Measurements from ENCODE around the gene BHMT. TPM values are rescaled to one million over a fixed set of nuclear protein-coding genes. Genes with fewer than 3 reads are reported as not detected.

Gene BHMT
- total RNA-seq, 1 donor from 2014 or later: not detected

DNA sequence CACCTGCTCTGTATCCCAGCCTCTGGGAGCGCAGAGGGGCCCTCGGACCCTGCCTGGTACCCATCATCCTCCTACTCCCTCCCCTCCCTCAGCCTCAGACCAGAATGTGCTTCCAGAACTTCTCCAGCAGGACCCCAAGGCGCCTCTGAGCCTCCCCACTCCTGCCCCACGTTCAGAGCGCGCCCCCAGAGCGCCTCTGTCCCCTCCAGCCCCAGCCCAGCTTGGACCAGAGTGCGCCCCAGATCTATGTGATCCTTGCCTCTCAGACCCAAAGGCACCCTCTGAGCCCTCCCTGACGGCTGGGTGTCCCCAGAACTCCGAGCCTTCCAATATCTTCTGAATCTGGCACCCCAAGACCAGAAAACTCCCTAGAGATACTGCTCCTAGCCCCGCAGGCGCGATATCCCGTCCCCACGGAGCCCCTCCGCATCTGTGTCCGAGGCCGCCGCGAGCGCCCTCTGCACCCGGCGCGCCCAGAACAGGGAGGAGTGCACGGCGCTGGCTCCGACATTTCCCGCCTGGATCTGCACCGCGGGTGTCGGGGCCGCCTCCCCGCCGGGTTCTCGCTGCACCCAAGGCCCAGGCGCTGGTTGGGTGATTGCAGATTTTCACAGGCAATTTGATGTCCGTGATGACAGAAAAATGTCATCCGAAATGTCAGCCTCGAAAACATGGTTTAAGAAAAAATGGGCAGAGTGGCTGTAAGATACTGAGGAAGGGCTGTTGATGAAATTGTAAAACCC, 522 bp downstream of the BHMT start:
- H3K27me3 Mint-ChIP-seq: peaks cover 50% of the 10 kb centered on the region
- H3K27ac Mint-ChIP-seq: no peak overlapping the region
- H3K4me1 Mint-ChIP-seq: no peaks in the 10 kb centered on the region
- H3K4me3 Mint-ChIP-seq: no peak overlapping the region
- intact Hi-C loops (cut with micrococcal nuclease): loop anchor here (5.0 kb wide), 1 partner anchor 575 kb away; no protein-coding TSS in a partner anchor
- H3K9me3 Mint-ChIP-seq: no peaks in the 10 kb centered on the region
- DNase-seq (no peak), ATAC-seq (ENCODE audit: low read depth) (no peak)
- CTCF ChIA-PET: no interaction called here
- no peak for TF ChIP-seq CTCF (IDR thresholded peaks at IDR 0.05)
- POLR2A ChIA-PET: no interaction called here
- no peaks in the 10 kb centered on the region for H3K36me3 Mint-ChIP-seq (ENCODE audit: low read depth)

DNA sequence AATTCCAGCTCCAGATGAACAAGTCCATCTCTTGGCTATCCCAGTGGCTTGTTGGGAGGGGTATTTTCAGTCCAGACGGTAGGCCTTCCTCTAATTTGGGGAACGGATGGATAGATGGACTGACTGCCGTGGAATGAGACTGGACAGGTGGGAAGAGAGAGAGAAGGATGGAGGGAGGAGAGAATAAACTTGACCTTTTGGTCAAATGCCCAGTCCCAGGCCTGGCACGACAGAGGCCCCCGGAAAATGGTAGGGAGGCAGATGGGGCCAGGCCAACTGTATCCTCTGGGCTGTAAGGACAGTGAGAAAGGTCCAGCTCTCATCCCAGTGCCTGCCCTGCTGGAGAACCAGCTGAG, 1.1 kb downstream of the BHMT start:
- H3K27me3 Mint-ChIP-seq: peaks cover 45% of the 10 kb centered on the region
- no peak for TF ChIP-seq CTCF (IDR thresholded peaks at IDR 0.05)
- no peaks in the 10 kb centered on the region for H3K9me3 Mint-ChIP-seq
- H3K4me1 Mint-ChIP-seq: no peaks in the 10 kb centered on the region
- ChIA-PET POLR2A (no interaction called here), CTCF (no interaction called here)
- intact Hi-C loops (cut with micrococcal nuclease): loop anchor here (5.0 kb wide), 1 partner anchor 575 kb away; no protein-coding TSS in a partner anchor
- no peak overlapping the region for H3K27ac Mint-ChIP-seq
- H3K4me3 Mint-ChIP-seq: no peak overlapping the region
- ATAC-seq (ENCODE audit: low read depth) (no peak), DNase-seq (no peak)
- no peaks in the 10 kb centered on the region for H3K36me3 Mint-ChIP-seq (ENCODE audit: low read depth)

DNA sequence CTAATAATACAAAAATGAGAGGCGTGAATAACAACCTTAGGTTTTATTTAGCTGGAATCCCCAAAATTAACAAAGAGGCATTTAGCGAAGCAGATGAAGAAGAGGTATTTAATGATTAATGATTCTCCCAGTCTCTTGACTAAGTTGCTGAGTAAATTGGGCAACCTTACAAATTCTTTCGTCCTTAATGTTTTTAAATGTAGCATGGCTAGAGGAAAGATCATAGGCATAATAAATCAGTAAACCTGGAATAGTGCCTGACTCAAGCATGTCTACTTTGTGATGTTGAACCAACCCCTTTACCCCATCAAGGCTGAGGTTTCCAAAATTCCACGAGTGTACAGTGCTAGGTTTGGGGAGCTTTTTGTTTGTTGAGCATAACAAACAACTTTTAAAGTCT, 7.9 kb downstream of the BHMT start:
- peaks cover 8% of the 10 kb centered on the region for H3K27me3 Mint-ChIP-seq
- POLR2A ChIA-PET: no interaction called here
- intact Hi-C loops (cut with micrococcal nuclease): no loop called here
- CTCF ChIA-PET: interaction anchor here (1.1 kb wide), 1 partner anchor 13 kb away, joined by 3 read pairs; no protein-coding TSS in a partner anchor
- no peaks in the 10 kb centered on the region for H3K4me1 Mint-ChIP-seq
- no peak for TF ChIP-seq CTCF (IDR thresholded peaks at IDR 0.05)
- no peaks in the 10 kb centered on the region for H3K9me3 Mint-ChIP-seq
- DNase-seq (no peak), ATAC-seq (ENCODE audit: low read depth) (no peak)
- no peak overlapping the region for H3K27ac Mint-ChIP-seq
- H3K4me3 Mint-ChIP-seq: no peak overlapping the region
- H3K36me3 Mint-ChIP-seq (ENCODE audit: low read depth): no peaks in the 10 kb centered on the region

- CTCF ChIA-PET: no interaction called here
- Mint-ChIP-seq H3K27ac (no peak overlapping the region), H3K4me1 (no peaks in the 10 kb centered on the region), H3K36me3 (ENCODE audit: low read depth) (no peaks in the 10 kb centered on the region), H3K27me3 (peaks cover 5% of the 10 kb centered on the region), H3K9me3 (no peaks in the 10 kb centered on the region), H3K4me3 (no peak overlapping the region)
- intact Hi-C loops (cut with micrococcal nuclease): no loop called here
- no peak for DNase-seq
- POLR2A ChIA-PET: no interaction called here
- no peak for ATAC-seq (ENCODE audit: low read depth)
- no peak for TF ChIP-seq CTCF (IDR thresholded peaks at IDR 0.05)
These were observed 8.6 kb downstream of the BHMT start for GRCh38 chr5:79120221-79120620.

DNA sequence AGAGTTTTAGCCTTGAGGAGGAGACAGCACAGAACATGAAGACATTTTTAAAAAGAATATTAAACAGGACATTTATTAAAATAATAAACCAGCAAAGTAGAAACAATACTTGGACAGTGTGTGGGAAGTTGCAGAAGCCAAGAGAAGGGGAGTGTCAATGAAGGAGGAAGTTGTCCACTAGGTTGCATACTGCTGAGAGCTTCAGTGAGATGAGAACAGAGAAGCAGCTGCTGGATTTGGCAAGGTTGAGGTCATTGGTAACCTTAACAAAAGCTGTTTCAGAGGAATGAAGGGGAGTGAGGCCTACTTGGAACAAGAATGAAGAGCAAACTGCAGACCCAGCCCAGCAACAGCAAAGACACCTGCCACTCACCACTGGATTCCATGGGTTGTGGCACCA, 11.4 kb downstream of the BHMT start:
- no peaks in the 10 kb centered on the region for H3K9me3 Mint-ChIP-seq

More for the DNA sequence above, 11.4 kb downstream of the BHMT start:
- no peaks in the 10 kb centered on the region for H3K4me1 Mint-ChIP-seq
- POLR2A ChIA-PET: no interaction called here
- no peak overlapping the region for H3K27ac Mint-ChIP-seq
- TF ChIP-seq CTCF (IDR thresholded peaks at IDR 0.05): no peak
- no peak for ATAC-seq (ENCODE audit: low read depth)
- no peak for DNase-seq
- H3K36me3 Mint-ChIP-seq (ENCODE audit: low read depth): no peaks in the 10 kb centered on the region
- intact Hi-C loops (cut with micrococcal nuclease): no loop called here
- peaks cover 5% of the 10 kb centered on the region for H3K27me3 Mint-ChIP-seq
- no peak overlapping the region for H3K4me3 Mint-ChIP-seq
- CTCF ChIA-PET: interaction anchor here (2.0 kb wide), 1 partner anchor 10 kb away, joined by 6 read pairs; no protein-coding TSS in a partner anchor

All from activated B cell treated with CpG ODN at 0.5 μM for 24 hours (primary cell).